Measurements from ENCODE around the gene RTF2.

GRCh38 chr20:56542489-56543030, 74.1 kb downstream of the RTF2 start:
- TF ChIP-seq CTCF (conservative IDR thresholded peaks at IDR 0.05), result no peak
- no peak for TF ChIP-seq ZFX (IDR thresholded peaks at IDR 0.05)

Measured in C4-2B (cell line).